ENCODE data around the gene SLCO3A1.

Gene SLCO3A1

GRCh38 chr15:92109191-92109873 lies 255.8 kb downstream of the SLCO3A1 start:
- H3K4me1 ChIP-seq (ENCODE audit: insufficient read depth, low read length) = 0 out of 2 replicates have a peak, but pooled peaks cover 5% of the 10 kb centered on the region
- no peaks in the 10 kb centered on the region for H3K9me3 ChIP-seq (ENCODE audit: control insufficient read depth, insufficient read depth, low read length)
- no peak overlapping the region for H3K9ac ChIP-seq (ENCODE audit: low read depth, low read length)
- no peaks in the 10 kb centered on the region for H3K36me3 ChIP-seq (ENCODE audit: insufficient read depth, low read length)

GRCh38 chr15:92111291-92111690 lies 257.8 kb downstream of the SLCO3A1 start:
- Histone ChIP-seq H3K9ac (ENCODE audit: low read depth, low read length) (no peak overlapping the region), H3K4me1 (ENCODE audit: insufficient read depth, low read length) (peaks cover 11% of the 10 kb centered on the region; the same call in 1 of the 2 replicates), H3K36me3 (ENCODE audit: insufficient read depth, low read length) (no peaks in the 10 kb centered on the region), H3K9me3 (ENCODE audit: control insufficient read depth, insufficient read depth, low read length) (no peaks in the 10 kb centered on the region)

- Histone ChIP-seq H3K4me1 (ENCODE audit: insufficient read depth, low read length) (peaks cover 11% of the 10 kb centered on the region), H3K36me3 (ENCODE audit: insufficient read depth, low read length) (no peaks in the 10 kb centered on the region), H3K9ac (ENCODE audit: low read depth, low read length) (no peak overlapping the region), H3K9me3 (ENCODE audit: control insufficient read depth, insufficient read depth, low read length) (no peaks in the 10 kb centered on the region)
Observed at GRCh38 chr15:92111751-92112150, 258.2 kb downstream of the SLCO3A1 start.

- Histone ChIP-seq H3K9me3 (ENCODE audit: control insufficient read depth, insufficient read depth, low read length) (no peaks in the 10 kb centered on the region), H3K9ac (ENCODE audit: low read depth, low read length) (no peak overlapping the region), H3K4me1 (ENCODE audit: insufficient read depth, low read length) (peaks cover 14% of the 10 kb centered on the region), H3K36me3 (ENCODE audit: insufficient read depth, low read length) (no peaks in the 10 kb centered on the region)
Observed at GRCh38 chr15:92112180-92112579, 258.7 kb downstream of the SLCO3A1 start.

GRCh38 chr15:92112711-92113110 lies 259.2 kb downstream of the SLCO3A1 start:
- H3K4me1 ChIP-seq (ENCODE audit: insufficient read depth, low read length) = peaks cover 20% of the 10 kb centered on the region
- no peaks in the 10 kb centered on the region for H3K36me3 ChIP-seq (ENCODE audit: insufficient read depth, low read length)
- H3K9me3 ChIP-seq (ENCODE audit: control insufficient read depth, insufficient read depth, low read length) = no peaks in the 10 kb centered on the region
- H3K9ac ChIP-seq (ENCODE audit: low read depth, low read length) = no peak overlapping the region

- Histone ChIP-seq H3K4me1 (ENCODE audit: insufficient read depth, low read length) (peaks cover 24% of the 10 kb centered on the region), H3K9me3 (ENCODE audit: control insufficient read depth, insufficient read depth, low read length) (no peaks in the 10 kb centered on the region), H3K9ac (ENCODE audit: low read depth, low read length) (no peak overlapping the region), H3K36me3 (ENCODE audit: insufficient read depth, low read length) (no peaks in the 10 kb centered on the region)
Observed at GRCh38 chr15:92113832-92114231, 260.3 kb downstream of the SLCO3A1 start.

GRCh38 chr15:92115834-92116233 lies 262.3 kb downstream of the SLCO3A1 start:
- H3K4me1 ChIP-seq (ENCODE audit: insufficient read depth, low read length) = peaks cover 41% of the 10 kb centered on the region
- no peaks in the 10 kb centered on the region for H3K9me3 ChIP-seq (ENCODE audit: control insufficient read depth, insufficient read depth, low read length)
- H3K36me3 ChIP-seq (ENCODE audit: insufficient read depth, low read length) = no peaks in the 10 kb centered on the region
- no peak overlapping the region for H3K9ac ChIP-seq (ENCODE audit: low read depth, low read length)

- no peak overlapping the region for H3K9ac ChIP-seq (ENCODE audit: low read depth, low read length)
- H3K9me3 ChIP-seq (ENCODE audit: control insufficient read depth, insufficient read depth, low read length) = 0 out of 2 replicates have a peak, but pooled peaks cover 2% of the 10 kb centered on the region
- peaks cover 41% of the 10 kb centered on the region for H3K4me1 ChIP-seq (ENCODE audit: insufficient read depth, low read length)
- no peaks in the 10 kb centered on the region for H3K36me3 ChIP-seq (ENCODE audit: insufficient read depth, low read length)
Observed at GRCh38 chr15:92116330-92116729, 262.8 kb downstream of the SLCO3A1 start.

GRCh38 chr15:92117261-92117731 lies 263.8 kb downstream of the SLCO3A1 start:
- peaks cover 41% of the 10 kb centered on the region for H3K4me1 ChIP-seq (ENCODE audit: insufficient read depth, low read length)
- H3K36me3 ChIP-seq (ENCODE audit: insufficient read depth, low read length) = no peaks in the 10 kb centered on the region
- H3K9ac ChIP-seq (ENCODE audit: low read depth, low read length) = no peak overlapping the region
- H3K9me3 ChIP-seq (ENCODE audit: control insufficient read depth, insufficient read depth, low read length) = 0 out of 2 replicates have a peak, but pooled peaks cover 2% of the 10 kb centered on the region

GRCh38 chr15:92118162-92118935 lies 264.8 kb downstream of the SLCO3A1 start:
- peaks cover 41% of the 10 kb centered on the region for H3K4me1 ChIP-seq (ENCODE audit: insufficient read depth, low read length)
- H3K36me3 ChIP-seq (ENCODE audit: insufficient read depth, low read length) = no peaks in the 10 kb centered on the region
- 0 out of 2 replicates have a peak, but pooled peaks cover 7% of the 10 kb centered on the region for H3K9me3 ChIP-seq (ENCODE audit: control insufficient read depth, insufficient read depth, low read length)
- peak overlapping the region; percentile 14 for H3K9ac ChIP-seq (ENCODE audit: low read depth, low read length)

GRCh38 chr15:92118936-92119325 lies 265.4 kb downstream of the SLCO3A1 start:
- 0 out of 2 replicates have a peak, but pooled peaks cover 7% of the 10 kb centered on the region for H3K9me3 ChIP-seq (ENCODE audit: control insufficient read depth, insufficient read depth, low read length)
- no peaks in the 10 kb centered on the region for H3K36me3 ChIP-seq (ENCODE audit: insufficient read depth, low read length)
- H3K9ac ChIP-seq (ENCODE audit: low read depth, low read length) = peak overlapping the region; percentile 14
- H3K4me1 ChIP-seq (ENCODE audit: insufficient read depth, low read length) = peaks cover 46% of the 10 kb centered on the region

- Histone ChIP-seq H3K36me3 (ENCODE audit: insufficient read depth, low read length) (no peaks in the 10 kb centered on the region), H3K9ac (ENCODE audit: low read depth, low read length) (no peak overlapping the region), H3K4me1 (ENCODE audit: insufficient read depth, low read length) (peaks cover 52% of the 10 kb centered on the region), H3K9me3 (ENCODE audit: control insufficient read depth, insufficient read depth, low read length) (0 out of 2 replicates have a peak, but pooled peaks cover 7% of the 10 kb centered on the region)
Observed at GRCh38 chr15:92120094-92120795, 266.7 kb downstream of the SLCO3A1 start.

- Histone ChIP-seq H3K36me3 (ENCODE audit: insufficient read depth, low read length) (no peaks in the 10 kb centered on the region), H3K9me3 (ENCODE audit: control insufficient read depth, insufficient read depth, low read length) (0 out of 2 replicates have a peak, but pooled peaks cover 7% of the 10 kb centered on the region), H3K4me1 (ENCODE audit: insufficient read depth, low read length) (peaks cover 49% of the 10 kb centered on the region), H3K9ac (ENCODE audit: low read depth, low read length) (no peak overlapping the region)
Observed at GRCh38 chr15:92121047-92121446, 267.5 kb downstream of the SLCO3A1 start.

- Histone ChIP-seq H3K4me1 (ENCODE audit: insufficient read depth, low read length) (peaks cover 37% of the 10 kb centered on the region), H3K9ac (ENCODE audit: low read depth, low read length) (no peak overlapping the region), H3K36me3 (ENCODE audit: insufficient read depth, low read length) (no peaks in the 10 kb centered on the region), H3K9me3 (ENCODE audit: control insufficient read depth, insufficient read depth, low read length) (0 out of 2 replicates have a peak, but pooled peaks cover 7% of the 10 kb centered on the region)
Observed at GRCh38 chr15:92122259-92122658, 268.8 kb downstream of the SLCO3A1 start.

Measured in ES-I3 (cell line).